Right kidney (tissue), 1 donor: ENCODE measurements around the gene EDAR.

Experiments
- DNase-seq: peaks from one replicate; pipeline ENCODE4 v3.0.0-alpha.2; 2016

EDAR gene

GRCh38 chr2:108923736-108924579 is 65.1 kb downstream of the EDAR start:
- no peak for DNase-seq

GRCh38 chr2:108923019-108923700 is 65.9 kb downstream of the EDAR start:
- DNase-seq: no peak

- DNase-seq: no peak
Measured at GRCh38 chr2:108922141-108922915, 66.7 kb downstream of the EDAR start.

- no peak for DNase-seq
Measured at GRCh38 chr2:108921096-108922030, 67.7 kb downstream of the EDAR start.

GRCh38 chr2:108920686-108921085 is 68.3 kb downstream of the EDAR start:
- DNase-seq: no peak

- DNase-seq: no peak
Measured at GRCh38 chr2:108919571-108920373, 69.2 kb downstream of the EDAR start.

- DNase-seq: no peak
Measured at GRCh38 chr2:108918941-108919341, 70.1 kb downstream of the EDAR start.

- DNase-seq: no peak
Measured at GRCh38 chr2:108918156-108918874, 70.7 kb downstream of the EDAR start.

- DNase-seq: no peak
Measured at GRCh38 chr2:108917526-108917925, 71.5 kb downstream of the EDAR start.

- DNase-seq: no peak
Measured at GRCh38 chr2:108916796-108917421, 72.1 kb downstream of the EDAR start.

GRCh38 chr2:108916122-108916795 is 72.8 kb downstream of the EDAR start:
- DNase-seq: no peak

- no peak for DNase-seq
Measured at GRCh38 chr2:108912629-108912902, 76.5 kb downstream of the EDAR start.

- no peak for DNase-seq
Measured at GRCh38 chr2:108911807-108912628, 77.0 kb downstream of the EDAR start.

- DNase-seq: no peak
Measured at GRCh38 chr2:108911401-108911800, 77.6 kb downstream of the EDAR start.

- DNase-seq: no peak
Measured at GRCh38 chr2:108910541-108911396, 78.3 kb downstream of the EDAR start.

GRCh38 chr2:108910011-108910431 is 79.0 kb downstream of the EDAR start:
- no peak for DNase-seq

- DNase-seq: no peak
Measured at GRCh38 chr2:108909275-108909823, 79.7 kb downstream of the EDAR start.
